Stimulated activated naive CD4-positive, alpha-beta T cell treated with Interleukin-2 at 50 U/mL for 16 hours (primary cell): ENCODE measurements around the gene EPN1.

ENCODE experiments used
- DNase-seq: peaks from one replicate; lab custom pipeline; 2025; lab: John Stamatoyannopoulos, UW

EPN1 gene

DNA sequence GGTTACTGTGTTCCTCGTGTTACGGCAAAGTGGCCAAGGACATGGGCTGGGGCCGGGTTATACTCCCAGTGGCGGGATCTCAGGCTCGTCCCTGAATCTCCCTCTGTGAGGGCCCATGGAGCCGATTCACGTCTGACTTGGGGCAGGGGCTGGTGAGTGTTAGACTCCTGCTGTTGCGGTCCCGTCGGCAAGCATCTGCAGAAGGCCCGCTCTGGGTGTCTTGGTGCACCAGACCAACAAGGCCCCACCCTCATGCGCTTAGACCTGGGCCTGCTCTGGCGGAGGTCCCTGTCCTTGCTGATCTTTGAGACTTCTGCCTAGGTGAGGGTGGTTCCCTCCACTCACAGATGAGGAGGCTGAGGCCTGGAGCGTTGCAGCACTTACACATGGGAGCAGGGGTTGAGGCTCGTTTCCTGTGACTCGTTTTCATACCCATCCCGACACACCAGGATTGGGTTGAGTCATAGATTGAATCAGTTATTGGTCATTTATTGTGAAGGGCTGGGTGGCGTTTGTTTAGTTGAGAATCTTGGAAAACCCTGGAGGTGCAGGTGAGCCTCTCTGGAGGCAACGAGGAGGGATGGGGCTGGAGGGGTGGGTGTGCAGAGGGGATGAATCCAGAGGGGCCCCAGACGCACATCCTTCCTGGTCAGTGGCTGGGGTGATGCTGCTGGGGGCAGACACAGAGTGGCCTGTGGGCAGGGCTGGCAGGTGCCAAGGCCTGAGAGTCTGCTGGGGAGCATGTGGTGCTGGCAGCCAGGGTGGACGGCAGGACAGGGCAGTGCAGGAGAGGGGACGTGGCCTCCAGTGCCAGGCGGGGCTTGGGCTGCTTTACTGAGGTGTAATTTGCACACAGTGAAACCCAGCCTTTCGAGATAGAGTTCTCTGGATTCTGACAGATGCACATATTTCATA lies 4.6 kb downstream of the EPN1 start:
- DNase-seq: no peak

DNA sequence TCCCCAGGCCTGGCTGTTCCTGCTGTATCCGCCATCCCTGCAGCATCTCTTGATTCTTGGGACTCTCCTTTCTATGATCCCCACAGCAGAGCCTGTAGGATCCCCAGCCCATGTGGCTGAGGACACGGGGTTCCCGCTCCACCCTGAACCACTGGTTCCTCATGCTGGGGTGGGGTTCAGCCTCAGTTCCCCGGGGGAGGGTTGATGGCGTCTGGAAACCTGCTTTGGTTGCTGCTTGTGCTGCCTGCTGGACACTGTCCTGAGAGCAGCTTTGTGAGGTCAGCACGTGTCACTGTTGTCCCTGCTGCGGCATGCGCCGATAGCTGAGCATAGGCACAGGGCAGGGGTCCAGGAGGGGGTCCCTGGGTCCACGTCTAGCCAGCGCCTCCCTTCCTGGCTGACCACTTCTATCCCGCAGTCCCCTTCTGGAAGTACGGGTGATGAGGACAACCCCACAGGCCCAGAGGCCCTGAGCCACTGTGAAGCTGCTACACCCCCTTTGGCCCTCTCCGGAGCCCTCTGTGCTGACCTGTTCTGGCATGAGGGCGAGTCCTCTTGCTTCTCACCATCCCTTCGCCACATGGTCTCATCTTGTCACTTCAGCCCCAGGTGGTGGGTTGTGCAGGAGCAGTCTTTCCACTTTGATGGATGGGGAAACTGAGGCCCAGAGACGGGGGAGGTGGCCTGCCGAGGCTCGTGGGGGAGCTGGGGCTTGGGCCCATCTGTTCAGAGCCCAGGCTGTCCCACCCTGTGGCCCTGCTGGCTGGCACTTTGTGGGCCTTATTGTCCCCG lies 5.5 kb downstream of the EPN1 start:
- DNase-seq: no peak

- no peak for DNase-seq
These were observed 6.4 kb downstream of the EPN1 start for GRCh38 chr19:55681131-55682092.

DNA sequence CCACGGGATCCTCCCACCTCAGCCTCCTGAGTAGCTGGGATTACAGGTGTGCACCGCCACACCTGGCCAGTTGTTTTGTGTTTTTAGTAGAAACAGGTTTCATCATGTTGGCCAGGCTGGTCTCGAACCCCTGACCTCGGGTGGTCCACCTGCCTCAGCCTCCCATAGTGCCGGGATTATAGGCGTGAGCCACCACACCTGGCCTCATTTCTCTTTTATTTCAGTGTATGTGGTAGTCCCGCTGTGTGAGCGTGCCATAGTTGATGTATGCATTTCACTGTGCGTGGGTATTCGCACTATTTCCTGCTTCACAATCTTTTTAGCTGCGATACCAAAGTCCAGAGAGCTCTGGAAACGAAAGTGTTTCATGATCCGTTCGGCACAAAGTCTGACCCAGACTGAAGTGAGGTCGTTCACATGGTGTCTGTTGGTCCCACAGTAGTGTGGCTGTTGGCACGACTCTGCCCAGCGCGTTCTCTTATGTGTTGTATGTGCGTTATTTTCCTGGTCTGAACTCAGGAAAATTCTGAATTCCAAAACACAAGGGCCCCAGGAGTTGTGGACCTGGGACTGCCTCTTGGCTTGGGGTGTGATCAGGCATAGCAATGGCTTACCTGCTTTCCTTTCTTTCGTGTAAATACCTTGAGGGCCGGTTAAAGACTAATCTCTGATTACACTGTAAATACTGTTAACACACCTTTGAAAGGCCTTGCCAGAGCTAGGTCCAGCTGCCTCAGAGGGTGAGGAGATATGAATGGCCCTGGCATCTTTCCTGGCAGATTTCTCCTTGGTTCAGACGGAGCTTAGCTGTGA lies 8.6 kb downstream of the EPN1 start:
- DNase-seq: no peak

DNA sequence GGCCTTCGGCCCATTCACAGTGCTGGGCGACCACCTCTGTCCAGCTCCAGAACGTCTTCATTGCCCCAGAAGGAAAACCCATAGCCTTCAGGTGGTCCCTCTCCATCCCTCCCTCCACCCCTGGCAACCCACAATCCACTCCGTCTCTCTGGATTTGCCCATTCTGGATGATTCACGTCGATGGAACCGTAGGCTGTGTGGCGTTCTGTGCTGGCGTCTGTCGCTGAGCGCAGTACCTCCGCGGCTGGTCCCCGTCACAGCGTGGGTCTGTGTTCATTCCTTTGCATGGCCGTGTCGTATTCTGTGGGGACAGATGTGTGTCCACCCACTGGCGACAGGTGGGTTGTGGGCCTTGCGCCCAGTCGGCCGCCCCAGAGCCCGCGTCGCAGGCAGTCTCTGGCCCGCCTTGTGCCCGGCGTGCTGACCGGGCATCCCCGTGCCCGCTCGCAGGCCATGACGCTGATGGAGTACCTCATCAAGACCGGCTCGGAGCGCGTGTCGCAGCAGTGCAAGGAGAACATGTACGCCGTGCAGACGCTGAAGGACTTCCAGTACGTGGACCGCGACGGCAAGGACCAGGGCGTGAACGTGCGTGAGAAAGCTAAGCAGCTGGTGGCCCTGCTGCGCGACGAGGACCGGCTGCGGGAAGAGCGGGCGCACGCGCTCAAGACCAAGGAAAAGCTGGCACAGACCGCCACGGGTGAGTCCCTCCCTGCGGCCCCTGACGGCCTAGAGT lies 10.1 kb downstream of the EPN1 start:
- DNase-seq: no peak

- no peak for DNase-seq
These were observed 10.8 kb downstream of the EPN1 start for GRCh38 chr19:55685776-55686175.

DNA sequence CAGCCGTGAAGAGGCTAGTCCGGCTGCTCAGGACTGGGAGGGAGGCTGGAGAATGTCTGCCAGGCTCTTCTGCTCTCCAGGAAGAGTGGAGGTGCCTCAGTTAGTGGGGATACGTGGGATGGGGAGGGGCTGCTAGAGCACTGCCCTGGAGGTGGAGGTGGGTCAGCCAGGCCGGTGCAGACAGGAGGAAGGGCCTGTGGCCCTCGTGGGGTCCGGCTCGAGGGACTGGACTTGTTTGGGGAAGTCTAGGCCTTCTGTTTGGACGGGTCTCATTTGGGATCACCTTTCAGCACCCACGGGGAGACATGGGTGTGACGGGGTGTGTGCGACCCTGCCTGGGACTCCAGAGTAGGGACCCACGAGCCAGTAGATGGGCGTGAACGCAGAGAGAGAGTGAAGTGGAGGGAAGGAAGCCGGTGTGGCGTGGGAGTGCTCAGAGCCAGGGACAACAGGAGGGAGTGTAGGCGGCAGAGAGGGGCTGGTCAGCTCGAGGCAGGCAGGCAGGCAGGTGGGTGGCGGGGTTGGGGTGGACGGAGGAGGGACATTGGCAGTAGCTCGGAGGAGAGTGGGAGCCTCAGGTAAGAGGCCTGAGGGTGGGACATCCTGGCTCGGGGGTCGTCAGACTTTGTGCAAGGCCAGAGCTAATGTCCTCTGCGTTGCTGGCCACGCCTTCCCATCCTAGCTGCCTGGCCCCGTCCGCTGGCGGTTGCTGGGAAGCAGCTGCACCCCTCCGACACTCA lies 11.5 kb downstream of the EPN1 start:
- no peak for DNase-seq

GRCh38 chr19:55687281-55688201 lies 12.5 kb downstream of the EPN1 start:
- no peak for DNase-seq

DNA sequence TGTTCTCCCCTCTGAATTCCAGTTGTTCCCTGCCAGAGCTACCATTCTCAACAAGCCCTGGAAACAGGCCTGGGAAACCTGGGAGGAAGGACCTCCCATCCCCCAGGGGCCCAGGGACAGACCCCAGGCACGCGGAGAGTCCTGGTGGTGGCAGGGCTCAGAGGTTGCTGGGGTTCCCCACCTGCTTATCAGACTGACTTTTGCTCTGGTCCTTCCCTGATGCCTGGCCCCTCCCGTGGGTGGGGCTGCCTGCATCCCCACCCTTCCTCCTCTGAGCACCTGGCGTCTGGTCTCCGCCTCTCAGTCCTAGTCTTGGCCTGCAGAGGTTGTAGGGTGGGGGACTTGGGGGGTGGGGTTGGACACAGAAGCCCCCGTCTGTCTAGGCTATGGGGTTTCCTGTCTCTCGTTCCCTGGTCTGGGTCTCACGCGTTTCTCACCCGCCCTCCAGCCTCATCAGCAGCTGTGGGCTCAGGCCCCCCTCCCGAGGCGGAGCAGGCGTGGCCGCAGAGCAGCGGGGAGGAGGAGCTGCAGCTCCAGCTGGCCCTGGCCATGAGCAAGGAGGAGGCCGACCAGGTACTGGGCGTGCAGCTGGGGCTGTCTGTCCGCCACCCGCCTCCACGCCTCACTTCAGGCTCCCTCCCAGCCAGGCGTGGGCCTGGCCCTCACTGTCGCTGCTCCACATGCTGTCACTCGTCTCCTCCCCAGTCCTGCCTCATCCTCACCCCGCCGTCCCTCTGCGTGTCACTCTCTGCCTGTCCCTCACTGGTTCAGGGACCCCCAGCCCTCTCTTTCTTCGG lies 13.6 kb downstream of the EPN1 start:
- DNase-seq: no peak

- DNase-seq: no peak
These were observed 14.5 kb downstream of the EPN1 start for GRCh38 chr19:55689411-55690108.

- no peak for DNase-seq
These were observed 15.2 kb downstream of the EPN1 start for GRCh38 chr19:55690109-55690768.

DNA sequence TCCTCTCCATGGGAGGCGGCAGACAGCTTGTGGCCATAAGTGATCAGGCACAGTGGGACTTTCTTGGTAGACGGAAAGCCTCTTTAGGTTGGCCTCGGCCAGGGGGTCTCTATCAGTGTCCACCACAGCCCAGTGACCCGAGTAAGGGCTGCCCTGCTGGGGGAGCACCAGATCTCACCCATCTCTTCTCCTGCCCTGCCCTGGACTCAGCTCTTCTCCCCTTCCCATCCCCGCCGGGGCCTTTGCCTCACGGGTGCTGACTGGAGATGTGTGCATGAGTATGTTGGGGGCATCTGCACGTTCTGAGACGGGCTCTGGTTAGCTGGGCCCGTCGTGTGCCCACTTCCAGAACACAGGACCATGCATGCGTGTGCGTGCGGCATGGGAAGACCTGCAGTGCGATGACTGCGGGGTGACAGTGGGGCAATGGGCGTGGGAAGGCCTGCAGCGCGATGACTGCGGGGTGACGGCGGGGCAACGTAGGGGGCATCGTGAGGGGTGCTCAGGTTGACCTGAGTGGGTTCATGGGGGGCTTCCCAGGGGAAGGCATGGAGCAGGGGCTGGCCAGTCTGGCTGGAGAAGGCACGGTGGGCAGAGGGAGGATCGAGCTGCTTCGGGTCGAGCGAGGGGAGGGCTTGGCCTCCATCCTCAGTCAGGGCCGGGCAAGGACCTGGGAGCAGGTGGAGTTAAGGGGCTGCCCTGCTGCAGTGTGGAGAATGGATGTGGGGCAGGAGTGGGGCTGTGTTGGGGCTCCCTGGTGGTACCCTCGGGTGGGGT lies 15.9 kb downstream of the EPN1 start:
- no peak for DNase-seq

- DNase-seq: no peak
These were observed 16.8 kb downstream of the EPN1 start for GRCh38 chr19:55691561-55692481.

DNA sequence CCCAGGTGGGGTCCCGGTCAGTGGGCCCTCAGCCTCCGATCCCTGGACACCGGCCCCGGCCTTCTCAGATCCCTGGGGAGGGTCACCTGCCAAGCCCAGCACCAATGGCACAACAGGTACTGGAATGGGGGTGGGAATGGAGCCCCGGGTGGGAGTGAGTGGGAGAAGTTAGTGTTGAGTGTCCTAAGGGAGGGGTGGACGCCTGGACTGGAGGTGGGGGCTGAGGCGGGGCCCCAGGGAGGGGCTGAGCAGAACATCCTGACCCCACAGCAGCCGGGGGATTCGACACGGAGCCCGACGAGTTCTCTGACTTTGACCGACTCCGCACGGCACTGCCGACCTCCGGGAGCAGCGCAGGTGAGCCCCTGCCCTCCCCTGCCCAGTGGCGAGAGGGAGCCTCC lies 17.7 kb downstream of the EPN1 start:
- no peak for DNase-seq
